Endometrial microvascular endothelial cells (primary cell): ENCODE measurements around the gene TBC1D8. TPM values are rescaled to one million over a fixed set of nuclear protein-coding genes. Genes with fewer than 3 reads are reported as not detected.

Experiments used
- in situ Hi-C: cut with HindIII; loops from 2 replicates; pipeline ENCODE4 v1.10.0; 2017; ENCODE audit warnings: low sequenced_read_pairs, low pct_unique_long_range_greater_than_20kb; ENCODE audit errors: inconsistent ontology term
- total RNA-seq: library from RNA; depleted of rRNA; stranded (reverse); fragments of >200 nt; gene quantifications from one replicate; pipeline ENCODE4 v1.2.3, GENCODE V29; 2015; ENCODE audit errors: inconsistent ontology term

The TBC1D8 gene
- total RNA-seq, 1 donor from 2014 or later = 27.2 TPM

DNA sequence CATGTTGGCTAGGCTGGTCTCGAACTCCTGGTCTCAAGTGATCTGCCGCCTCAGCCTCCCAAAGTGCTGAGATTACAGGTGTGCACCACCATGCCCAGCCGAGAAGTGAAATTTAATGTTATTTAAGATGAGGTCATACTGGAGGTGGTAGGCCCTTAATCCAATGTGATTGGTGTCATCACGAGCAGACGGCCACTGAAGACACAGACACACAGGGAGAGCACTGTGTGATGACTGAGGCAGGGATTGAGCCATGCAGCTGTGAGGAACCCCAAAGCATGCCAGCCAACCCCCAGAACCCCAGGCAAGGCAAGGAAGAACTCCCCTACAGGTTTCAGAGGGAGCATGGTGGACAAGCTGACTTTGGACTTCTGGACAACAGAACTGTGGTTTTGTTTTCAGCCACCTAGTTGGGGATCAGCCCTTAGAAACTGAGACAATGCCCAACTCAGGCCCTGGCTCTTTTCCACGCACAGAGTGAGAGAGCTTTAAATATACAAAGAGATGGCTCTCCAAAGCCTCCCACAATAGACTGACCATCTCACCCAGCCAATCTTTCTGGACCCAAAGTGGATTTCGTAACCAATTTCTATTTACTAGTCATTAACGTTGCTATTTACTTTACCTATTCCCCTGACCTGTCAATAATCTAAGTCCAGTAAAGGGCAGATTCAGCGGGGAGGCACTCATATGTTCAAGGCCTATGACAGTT lies 34.2 kb downstream of the TBC1D8 start:
- in situ Hi-C loops = no loop called here

DNA sequence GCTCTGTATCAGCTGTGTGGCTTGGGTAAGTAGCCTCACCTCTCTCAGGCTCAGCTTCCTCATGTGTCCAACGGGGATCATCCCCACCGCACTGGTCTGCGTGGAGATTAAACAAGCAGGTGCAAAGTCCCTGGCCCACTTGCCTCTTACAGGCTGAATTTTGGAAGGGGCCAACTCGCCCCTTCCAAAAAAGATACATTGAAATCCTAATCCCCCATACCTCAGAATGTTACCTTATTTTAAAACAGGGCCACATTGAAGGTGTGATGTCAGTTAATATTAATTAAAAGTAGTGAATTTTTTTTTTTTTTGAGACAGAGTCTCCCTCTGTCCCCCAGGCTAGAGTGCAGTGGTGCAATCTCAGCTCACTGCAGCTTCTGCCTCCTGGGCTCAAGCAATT lies 34.8 kb downstream of the TBC1D8 start:
- in situ Hi-C loops = no loop called here

- in situ Hi-C loops = no loop called here
Measured at GRCh38 chr2:101115664-101116063, 35.5 kb downstream of the TBC1D8 start.

DNA sequence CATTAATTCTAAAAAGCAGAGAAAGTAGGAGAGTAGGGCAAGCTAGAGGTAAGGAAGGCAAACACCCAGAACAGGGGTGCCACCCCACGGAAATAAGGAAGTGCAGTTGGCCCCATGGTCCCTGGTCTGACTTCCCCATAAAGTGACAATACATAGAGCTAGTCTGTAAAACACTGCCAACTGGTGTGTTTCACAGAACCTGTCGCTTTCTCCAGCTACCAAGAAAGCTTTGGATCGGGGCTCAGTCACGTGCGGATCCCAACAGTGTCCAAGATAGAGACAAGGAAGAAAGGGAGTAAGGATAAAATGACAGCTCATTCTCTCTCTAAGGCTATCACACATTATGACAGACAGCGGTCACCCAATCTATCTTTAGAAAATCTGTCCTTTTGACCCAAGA lies 36.4 kb downstream of the TBC1D8 start:
- in situ Hi-C loops = no loop called here

DNA sequence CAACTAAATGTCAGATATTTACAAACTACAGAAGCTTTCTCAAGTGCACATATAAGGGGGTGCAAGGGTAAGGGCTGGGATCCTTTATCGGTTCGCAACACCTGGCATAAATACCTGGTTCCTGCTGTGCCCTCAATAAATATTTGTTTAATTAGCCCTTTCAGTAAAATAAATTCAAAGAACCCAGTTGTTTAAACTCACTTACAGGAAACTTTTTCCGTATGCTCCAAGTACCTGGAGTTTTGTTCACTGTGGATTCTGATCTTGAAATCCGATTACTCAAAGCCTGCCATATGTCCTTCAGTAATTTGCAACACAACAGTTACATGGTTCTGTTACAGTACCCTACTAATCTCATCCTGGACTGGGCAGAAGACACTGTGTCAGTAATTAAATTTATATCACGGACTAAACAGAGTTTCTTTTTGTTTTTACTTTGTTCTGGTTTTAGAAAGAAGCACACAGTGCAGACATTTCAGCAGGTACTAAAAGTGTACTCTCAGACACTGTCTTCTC lies 36.9 kb downstream of the TBC1D8 start:
- in situ Hi-C loops = no loop called here

GRCh38 chr2:101113441-101114267 lies 37.5 kb downstream of the TBC1D8 start:
- in situ Hi-C loops = no loop called here

- in situ Hi-C loops = no loop called here
Measured at GRCh38 chr2:101112772-101113157, 38.4 kb downstream of the TBC1D8 start.

- in situ Hi-C loops = no loop called here
Measured at GRCh38 chr2:101111917-101112771, 39.0 kb downstream of the TBC1D8 start.

GRCh38 chr2:101111262-101111838 lies 39.8 kb downstream of the TBC1D8 start:
- in situ Hi-C loops = no loop called here

GRCh38 chr2:101109451-101110118 lies 41.6 kb downstream of the TBC1D8 start:
- in situ Hi-C loops = no loop called here

DNA sequence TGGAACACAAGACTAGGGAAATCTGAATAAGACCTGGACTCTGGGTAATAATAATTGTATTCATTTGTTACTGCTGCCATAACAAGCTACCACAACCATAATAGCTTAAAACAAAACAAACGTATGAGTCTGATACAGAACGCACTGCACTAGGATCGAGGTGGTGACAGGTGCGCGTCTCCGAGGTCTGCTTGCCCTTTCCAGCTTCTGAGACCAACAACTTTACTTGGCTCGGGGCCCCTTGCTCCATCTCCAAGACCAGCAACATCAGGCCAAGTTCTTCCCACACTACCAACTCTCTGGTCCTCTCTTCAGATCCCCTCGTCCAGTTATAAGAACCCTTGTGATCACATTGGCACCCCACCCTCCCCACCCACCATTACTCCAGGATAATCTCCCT lies 42.8 kb downstream of the TBC1D8 start:
- in situ Hi-C loops = no loop called here

DNA sequence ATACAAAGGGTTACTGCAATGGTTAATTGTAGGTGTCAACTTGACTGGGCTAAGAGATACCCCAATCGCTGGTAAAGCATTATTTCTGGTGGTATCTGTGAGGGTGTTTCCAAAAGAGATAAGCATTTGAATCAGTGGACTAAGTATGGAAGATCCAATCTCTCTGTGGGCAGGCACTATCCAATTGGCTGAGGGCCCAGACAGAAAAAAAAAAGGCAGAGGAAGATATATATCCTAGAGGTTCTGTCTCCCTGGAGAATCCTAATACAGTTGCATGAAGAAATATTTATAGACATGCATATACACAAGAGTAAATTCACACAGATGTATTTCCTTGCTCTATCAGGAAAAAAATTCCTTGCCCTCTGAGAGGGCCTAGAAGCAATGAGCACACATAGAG lies 43.9 kb downstream of the TBC1D8 start:
- in situ Hi-C loops = no loop called here

GRCh38 chr2:101106453-101107181 lies 44.6 kb downstream of the TBC1D8 start:
- in situ Hi-C loops = no loop called here

GRCh38 chr2:101105654-101106053 lies 45.5 kb downstream of the TBC1D8 start:
- in situ Hi-C loops = no loop called here

GRCh38 chr2:101097638-101098037 lies 53.5 kb downstream of the TBC1D8 start:
- in situ Hi-C loops = no loop called here

- in situ Hi-C loops = no loop called here
Measured at GRCh38 chr2:101096619-101097142, 54.5 kb downstream of the TBC1D8 start.

DNA sequence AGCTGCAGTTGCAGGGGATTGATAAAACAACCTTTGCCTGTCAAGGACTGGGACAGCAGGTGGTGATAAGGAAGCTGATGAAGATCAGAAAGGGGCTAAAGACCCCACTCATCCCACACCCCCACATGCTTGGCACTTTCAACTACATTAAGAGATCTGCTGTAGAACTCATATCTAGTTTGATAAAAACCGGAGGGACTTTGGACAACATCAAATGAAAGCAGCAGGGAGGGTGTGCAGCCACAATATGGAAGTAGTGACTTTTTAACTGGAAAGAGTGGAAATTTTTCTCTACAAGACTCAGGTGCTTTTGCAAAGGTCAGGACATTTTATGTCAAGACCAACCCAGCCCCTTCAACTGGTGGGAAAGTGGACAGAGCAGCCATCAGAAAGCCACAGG lies 56.8 kb downstream of the TBC1D8 start:
- in situ Hi-C loops = no loop called here
